ENCODE measurements around the gene TMEM115. TPM values are rescaled to one million over a fixed set of nuclear protein-coding genes. Genes with fewer than 3 reads are reported as not detected.

The TMEM115 gene
- total and polyA plus RNA-seq, 2 of the 4 experiments (the other 2 are of a cell fraction) = 35.3 to 47.3 TPM

DNA sequence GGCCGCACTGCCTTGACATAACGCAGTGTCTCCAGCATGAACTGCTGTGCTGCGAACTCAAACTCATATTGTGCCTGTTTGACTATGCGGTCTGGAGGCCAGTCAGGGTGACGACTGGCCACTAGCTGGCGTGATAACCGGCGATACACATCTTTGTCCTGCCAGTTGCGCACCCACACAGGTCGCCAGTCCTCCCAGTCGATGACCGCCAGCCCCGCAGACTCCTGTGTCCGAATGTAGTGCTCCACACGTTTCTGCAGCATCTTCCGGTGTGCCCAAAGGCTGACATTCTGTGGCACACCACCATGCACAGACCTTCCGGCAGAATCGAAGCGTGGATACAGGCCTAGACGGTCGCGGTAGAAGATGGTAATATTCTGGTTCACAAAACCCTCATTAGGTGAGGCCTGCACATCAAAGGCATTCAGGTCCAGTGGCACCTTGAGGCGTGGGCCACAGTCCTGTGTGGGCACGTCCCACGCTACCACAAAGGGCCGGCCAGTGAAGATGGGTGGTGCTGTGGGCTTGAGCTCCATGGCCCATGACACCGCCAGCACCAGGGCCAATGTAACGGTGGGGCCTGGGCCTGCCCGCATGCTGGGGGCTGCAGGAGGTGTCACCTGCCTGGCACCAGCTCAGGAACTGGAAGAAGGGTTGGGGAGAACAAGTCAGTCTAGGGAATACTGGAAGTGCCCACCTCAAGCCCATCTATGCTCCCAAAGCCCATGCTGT, 39.3 kb downstream of the TMEM115 start (continued):
- TF ChIP-seq USF2 (IDR thresholded peaks at IDR 0.05; ENCODE audit: low read depth, low read length) = no peak

DNA sequence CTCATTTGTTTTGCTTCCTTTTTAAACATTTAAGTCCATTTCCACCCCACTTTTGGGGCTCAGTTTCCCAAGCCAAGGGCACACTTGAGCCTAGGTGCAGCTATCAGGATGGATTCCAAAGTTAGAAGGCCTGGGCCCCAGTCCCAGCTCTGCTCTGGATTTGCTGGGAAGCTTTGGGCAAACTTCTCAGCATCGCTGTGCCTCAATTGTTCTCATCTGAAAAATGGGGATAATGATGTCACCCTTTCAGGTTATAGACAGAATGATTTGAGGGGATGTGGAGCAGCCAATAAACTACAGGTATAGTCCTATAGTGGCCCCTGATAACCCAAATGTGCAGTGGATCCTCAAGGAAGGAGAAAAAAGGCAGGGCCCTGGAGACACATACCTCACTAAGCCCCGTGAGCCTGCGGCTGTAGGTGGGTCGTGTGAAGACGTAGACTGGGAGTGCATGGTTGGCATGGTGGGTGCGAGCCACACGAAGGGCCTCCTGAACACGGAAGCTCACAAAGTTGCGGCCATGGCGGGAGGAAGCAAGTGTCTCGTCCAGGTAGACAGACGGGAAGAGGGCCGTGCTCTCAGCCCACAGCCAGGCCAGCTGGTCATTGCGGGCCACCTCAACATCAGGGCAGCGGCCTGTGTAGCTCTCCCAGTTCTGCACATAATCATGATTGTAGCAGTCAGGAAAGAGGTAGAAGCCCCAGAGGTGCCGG, 40.0 kb downstream of the TMEM115 start:
- DNase-seq (no peak), ATAC-seq (ENCODE audit: low read depth) (no peak)
- Histone ChIP-seq H3K27me3 (ENCODE audit: control insufficient read depth, insufficient read depth, low read length) (no peaks in the 10 kb centered on the region), H3K14ac (replicated peaks; ENCODE audit: low read depth, low read length) (no peak overlapping the region), H3K4me1 (ENCODE audit: control insufficient read depth, insufficient read depth, low read length) (peaks cover 25% of the 10 kb centered on the region), H4K5ac (ENCODE audit: low read depth, low read length) (no peak overlapping the region), H3K79me1 (ENCODE audit: low read depth in 1 of 2, low read length in 2 of 2) (peaks cover 29 to 59% of the 10 kb centered on the region in 2 experiments), H4K20me1 (ENCODE audit: insufficient read depth, low read length) (0 out of 2 replicates have a peak, but pooled peaks cover 18% of the 10 kb centered on the region), H2AFZ (replicated peaks; ENCODE audit: low read length, poor library complexity) (peak overlapping the region; percentile 6), H2BK5ac (ENCODE audit: low read depth, low read length, poor library complexity, severe bottlenecking) (no peak overlapping the region), H2AK9ac (replicated peaks; ENCODE audit: low read depth, low read length, poor library complexity) (peak overlapping the region; percentile 6), H4K91ac (ENCODE audit: insufficient read depth, low read depth, low read length) (no peak overlapping the region), H3K27ac (ENCODE audit: insufficient read depth, low read length) (no peak overlapping the region), H3K18ac (ENCODE audit: low read depth, low read length) (no peak overlapping the region), H3K9ac (ENCODE audit: low read depth, low read length) (no peak overlapping the region), H2BK120ac (ENCODE audit: low read depth, low read length) (no peak overlapping the region), H2BK20ac (ENCODE audit: low read depth, low read length) (no peak overlapping the region), H3K56ac (ENCODE audit: extremely low read depth, insufficient read depth, low read length) (no peak overlapping the region), H3K36me3 (ENCODE audit: control insufficient read depth, insufficient read depth, low read length) (peaks cover 38% of the 10 kb centered on the region), H3K9me3 (ENCODE audit: control insufficient read depth, insufficient read depth, low read length) (no peaks in the 10 kb centered on the region), H3K4me2 (ENCODE audit: low read depth, low read length) (no peak overlapping the region), H3K23ac (ENCODE audit: low read depth, low read length) (no peak overlapping the region), H3K4me3 (ENCODE audit: insufficient read depth, low read depth, low read length) (no peak overlapping the region), H3K9me1 (ENCODE audit: insufficient read depth, low read length) (peaks cover 23% of the 10 kb centered on the region), H4K8ac (ENCODE audit: low read depth in 2 of 2, low read length in 2 of 2) (no peak overlapping the region), H3K4ac (ENCODE audit: low read depth, low read length) (no peak overlapping the region), H2BK15ac (ENCODE audit: low read depth, low read length) (no peak overlapping the region), H2AK5ac (ENCODE audit: low read depth, low read length) (no peak overlapping the region)
- intact Hi-C loops (cut with micrococcal nuclease) = no loop called here
- ChIA-PET POLR2A (ENCODE audit: unreplicated experiment) (interaction anchor here (0.6 kb wide), 1 partner anchor 396 kb away, joined by 5 read pairs; no protein-coding TSS in a partner anchor), CTCF (no interaction called here)
- in situ Hi-C loops (cut with MboI; ENCODE audit: low sequenced_read_pairs) = no loop called here
- no TSS peak for BruUV-seq (replicated peaks)
- dilution Hi-C loops (cut with HindIII; ENCODE audit: low sequenced_read_pairs, unreplicated experiment) = no loop called here
- WGBS, 2 experiments (ENCODE audit: extremely low coverage in 2 of 2, insufficient read length in 1 of 2) = 95% methylated on average over 9 of the region's 16 CpGs; no CpG with 5 or more reads in 1 of the 2 experiments
- no peak for TF ChIP-seq SMC3 (IDR thresholded peaks at IDR 0.05; ENCODE audit: low read depth, low read length)
- TF ChIP-seq POLR2A (IDR thresholded peaks at IDR 0.05; ENCODE audit: low read depth, low read length) = no peak
- no peak for TF ChIP-seq CHD1 (IDR thresholded peaks at IDR 0.05; ENCODE audit: low read depth, low read length)
- TF ChIP-seq RCOR1 (IDR thresholded peaks at IDR 0.05; ENCODE audit: insufficient replicate concordance, low read length) = no peak
- no peak for TF ChIP-seq USF2 (IDR thresholded peaks at IDR 0.05; ENCODE audit: low read depth, low read length)
- no peak for TF ChIP-seq RAD21 (IDR thresholded peaks at IDR 0.05; ENCODE audit: low read length)
- no peak for TF ChIP-seq FOS (IDR thresholded peaks at IDR 0.05; ENCODE audit: low read depth, low read length)
- TF ChIP-seq MXI1 (IDR thresholded peaks at IDR 0.05; ENCODE audit: borderline replicate concordance, low read depth, low read length) = no peak
- no peak for TF ChIP-seq ELK1 (IDR thresholded peaks at IDR 0.05; ENCODE audit: borderline replicate concordance, low read depth, low read length)
